IMR-90 (cell line): ENCODE data around the gene DCLRE1C. TPM values are rescaled to one million over a fixed set of nuclear protein-coding genes. Genes with fewer than 3 reads are reported as not detected.

Source experiments
- ATAC-seq: fragments of 200-7000 bp; cut with Tn5 transposase; 2 replicates; pipeline ENCODE4 v1.9.1; 2020; ENCODE audit warnings: low read depth, mild to moderate bottlenecking, moderate library complexity
- BruUV-seq: library from RNA; stranded (reverse); fragments of 400-500 nt; replicated peaks from 2 replicates; lab custom pipeline; 2021; lab: Mats Ljungman, UMichigan
- CTCF ChIA-PET: fragments of 300-600 bp; formaldehyde crosslinking; extraction: SDS; loops from one replicate; lab custom pipeline; 2021; ENCODE audit warnings: antibody characterized with exemption; lab: Yijun Ruan, JAX
- POLR2A ChIA-PET: fragments of 300-600 bp; sonication (Branson Sonifier 250); formaldehyde crosslinking; loops from one replicate; lab custom pipeline; 2022; ENCODE audit warnings: antibody characterized with exemption; ENCODE audit not compliant: unreplicated experiment; lab: Charles Lee
- DNase-seq: peaks from one replicate; pipeline ENCODE4 v3.0.0; 2013
- H2AFZ ChIP-seq: replicated peaks from 2 replicates; pipeline ENCODE3; 2013; ENCODE audit warnings: low read length, mild to moderate bottlenecking; ENCODE audit not compliant: poor library complexity
- H2AK5ac ChIP-seq: 2 replicates; pipeline ENCODE4 v1.6.1; 2013; ENCODE audit warnings: low read depth, low read length, inconsistent platforms
- H2AK9ac ChIP-seq: replicated peaks from 2 replicates; pipeline ENCODE3; 2013; ENCODE audit warnings: mild to moderate bottlenecking, low read depth, low read length, moderate library complexity; ENCODE audit not compliant: poor library complexity
- H2BK120ac ChIP-seq: 2 replicates; pipeline ENCODE4 v1.6.1; 2013; ENCODE audit warnings: low read depth, low read length, inconsistent platforms
- H2BK15ac ChIP-seq: 3 replicates; pipeline ENCODE4 v1.6.1; 2013; ENCODE audit warnings: low read depth, low read length, inconsistent platforms
- H2BK20ac ChIP-seq: 2 replicates; pipeline ENCODE4 v1.6.1; 2013; ENCODE audit warnings: low read depth, mild to moderate bottlenecking, inconsistent platforms, low read length, moderate library complexity
- H2BK5ac ChIP-seq: 2 replicates; pipeline ENCODE4 v1.6.1; 2013; ENCODE audit warnings: mild to moderate bottlenecking, low read depth, low read length, inconsistent platforms; ENCODE audit not compliant: poor library complexity, severe bottlenecking
- H3K14ac ChIP-seq: replicated peaks from 2 replicates; pipeline ENCODE4 v1.6.1; 2013; ENCODE audit warnings: low read depth, low read length, inconsistent platforms
- H3K18ac ChIP-seq: 2 replicates; pipeline ENCODE4 v1.6.1; 2013; ENCODE audit warnings: low read depth, low read length, control low read depth
- H3K23ac ChIP-seq: 2 replicates; pipeline ENCODE4 v1.6.1; 2013; ENCODE audit warnings: low read depth, low read length, inconsistent platforms
- H3K27ac ChIP-seq: 2 replicates; pipeline ENCODE4 v1.5.1; 2013; ENCODE audit warnings: mild to moderate bottlenecking, control low read depth, low read length; ENCODE audit not compliant: insufficient read depth
- H3K27me3 ChIP-seq: 2 replicates; pipeline ENCODE4 v1.6.1; 2013; ENCODE audit warnings: low read length; ENCODE audit not compliant: control insufficient read depth, insufficient read depth
- H3K36me3 ChIP-seq: 2 replicates; pipeline ENCODE4 v1.6.1; 2013; ENCODE audit warnings: low read length, mixed read lengths; ENCODE audit not compliant: control insufficient read depth, insufficient read depth
- H3K4ac ChIP-seq: 2 replicates; pipeline ENCODE4 v1.6.1; 2013; ENCODE audit warnings: low read depth, low read length, inconsistent platforms
- H3K4me1 ChIP-seq: 2 replicates; pipeline ENCODE4 v1.6.1; 2013; ENCODE audit warnings: low read length, mixed read lengths; ENCODE audit not compliant: control insufficient read depth, insufficient read depth
- H3K4me2 ChIP-seq: 2 replicates; pipeline ENCODE4 v1.6.1; 2013; ENCODE audit warnings: low read depth, mild to moderate bottlenecking, control low read depth, low read length, moderate library complexity
- H3K4me3 ChIP-seq: 2 replicates; pipeline ENCODE4 v1.5.1; 2013; ENCODE audit warnings: low read depth, mild to moderate bottlenecking, control low read depth, low read length, moderate library complexity; ENCODE audit not compliant: insufficient read depth
- H3K56ac ChIP-seq: 2 replicates; pipeline ENCODE4 v1.6.1; 2013; ENCODE audit warnings: low read length, inconsistent platforms; ENCODE audit not compliant: insufficient read depth; ENCODE audit errors: extremely low read depth
- H3K79me1 ChIP-seq, 2 experiments: 2 replicates each; pipeline ENCODE4 v1.6.1; 2013; ENCODE audit warnings: low read length in 2 of 2, inconsistent platforms in 1 of 2, low read depth in 1 of 2
- H3K9ac ChIP-seq: 2 replicates; pipeline ENCODE4 v1.6.1; 2013; ENCODE audit warnings: low read depth, low read length, control low read depth
- H3K9me1 ChIP-seq: 2 replicates; pipeline ENCODE4 v1.6.1; 2013; ENCODE audit warnings: low read length, inconsistent platforms; ENCODE audit not compliant: insufficient read depth
- H3K9me3 ChIP-seq: 2 replicates; pipeline ENCODE4 v1.6.1; 2013; ENCODE audit warnings: low read length; ENCODE audit not compliant: control insufficient read depth, insufficient read depth
- H4K20me1 ChIP-seq: 2 replicates; pipeline ENCODE4 v1.6.1; 2013; ENCODE audit warnings: low read length, inconsistent platforms; ENCODE audit not compliant: insufficient read depth
- H4K5ac ChIP-seq: 2 replicates; pipeline ENCODE4 v1.6.1; 2013; ENCODE audit warnings: mild to moderate bottlenecking, low read depth, low read length, control low read depth
- H4K8ac ChIP-seq, 2 experiments: 2 replicates each; pipeline ENCODE4 v1.6.1; 2013; ENCODE audit warnings: low read depth in 2 of 2, low read length in 2 of 2, control low read depth in 1 of 2, inconsistent platforms in 1 of 2
- H4K91ac ChIP-seq: 2 replicates; pipeline ENCODE4 v1.6.1; 2013; ENCODE audit warnings: low read depth, low read length, inconsistent platforms; ENCODE audit not compliant: insufficient read depth
- MAFK ChIP-seq: IDR thresholded peaks from 2 replicates; pipeline ENCODE4 v1.6.1; 2012; ENCODE audit warnings: low read depth, low read length, improper control_type of control experiment
- MAZ ChIP-seq: IDR thresholded peaks from 2 replicates; pipeline ENCODE4 v1.6.1; 2012; ENCODE audit warnings: low read depth, mild to moderate bottlenecking, low read length, improper control_type of control experiment, moderate library complexity, borderline replicate concordance
- MXI1 ChIP-seq: IDR thresholded peaks from 2 replicates; pipeline ENCODE4 v1.6.1; 2012; ENCODE audit warnings: low read depth, mild to moderate bottlenecking, low read length, moderate library complexity, borderline replicate concordance
- POLR2A ChIP-seq: IDR thresholded peaks from 2 replicates; pipeline ENCODE4 v1.6.1; 2012; ENCODE audit warnings: mild to moderate bottlenecking, low read depth, low read length
- RAD21 ChIP-seq: IDR thresholded peaks from 2 replicates; pipeline ENCODE4 v1.6.1; 2012; ENCODE audit warnings: low read length, improper control_type of control experiment
- RFX5 ChIP-seq: IDR thresholded peaks from 2 replicates; pipeline ENCODE4 v1.8.0; 2012; ENCODE audit warnings: low read depth, mild to moderate bottlenecking, low read length, moderate library complexity
- SMC3 ChIP-seq: fragments of 150-350 bp; IDR thresholded peaks from 2 replicates; pipeline ENCODE4 v1.6.1; 2016; ENCODE audit warnings: low read depth, mild to moderate bottlenecking, antibody characterized with exemption, low read length, moderate library complexity
- USF2 ChIP-seq: fragments of 150-350 bp; IDR thresholded peaks from 2 replicates; pipeline ENCODE4 v1.6.1; 2017; ENCODE audit warnings: mild to moderate bottlenecking, antibody characterized with exemption, low read length, low read depth
- WGBS, 2 experiments: methylation state at CpG; one replicate each; pipeline versions ENCODE4 v1.1.5 to v1.1.7; 2013; ENCODE audit warnings: missing lambda C conversion rate in 2 of 2; ENCODE audit not compliant: insufficient read length in 1 of 2; ENCODE audit errors: extremely low coverage in 2 of 2; 5-methylcytosine and 5-hydroxymethylcytosine counted together
- dilution Hi-C: fragments of 300-500 bp; cut with HindIII; formaldehyde crosslinking; loops from one replicate; pipeline ENCODE4 v1.14.3; 2018; ENCODE audit warnings: low sequenced_read_pairs; ENCODE audit not compliant: unreplicated experiment
- in situ Hi-C: fragments of 300-500 bp; cut with MboI; formaldehyde crosslinking; loops from 3 replicates; pipeline ENCODE4 v1.14.3; 2019; ENCODE audit warnings: low sequenced_read_pairs, inconsistent platforms, mixed read lengths
- intact Hi-C: fragments of 100-400 bp; cut with micrococcal nuclease; formaldehyde crosslinking; loops from 2 replicates; pipeline ENCODE4 v1.10.0; 2022
- polyA plus RNA-seq, 3 experiments: library from polyadenylated mRNA; depleted of rRNA; stranded (reverse); fragments of >200 nt; gene quantifications; 2 replicates each; pipeline ENCODE4 v1.2.3, GENCODE V29; 2012; ENCODE audit warnings: low replicate concordance in 1 of 3
- total RNA-seq: library from RNA; depleted of rRNA; stranded (reverse); fragments of >200 nt; gene quantifications from 2 replicates; pipeline ENCODE4 v1.2.3, GENCODE V29; 2012
- TF ChIP-seq, protein P1 (sequence below): fragments of 150-350 bp; IDR thresholded peaks from 2 replicates; pipeline ENCODE4 v1.6.1; 2016; ENCODE audit warnings: low read depth, mild to moderate bottlenecking, low read length, moderate library complexity, borderline replicate concordance

DCLRE1C gene
- total and polyA plus RNA-seq, 2 of the 4 experiments (the other 2 are of a cell fraction), result 2.9 to 8.1 TPM

DNA sequence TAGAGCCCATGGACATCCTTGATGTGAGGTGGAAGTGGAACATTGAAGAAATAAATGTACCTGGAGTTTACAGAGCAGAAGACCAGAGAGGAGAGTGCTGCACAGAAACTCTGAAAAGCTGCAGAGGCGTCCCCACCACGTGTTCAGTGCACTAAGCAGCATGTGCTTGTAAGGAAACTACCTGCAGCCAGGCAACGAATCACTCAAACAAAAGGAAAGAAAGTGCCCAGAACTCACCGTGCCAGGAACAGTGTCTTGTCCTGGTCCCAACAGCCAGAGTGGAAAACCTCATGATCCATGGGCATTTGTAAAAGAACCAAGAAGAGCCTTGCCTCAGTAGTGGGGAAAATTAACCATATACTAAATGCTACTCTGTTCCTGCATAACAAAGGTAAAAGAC, 42.9 kb downstream of the DCLRE1C start:
- Histone ChIP-seq H3K4ac (no peak overlapping the region), H4K91ac (no peak overlapping the region), H3K14ac (no peak overlapping the region), H3K9ac (no peak overlapping the region), H3K4me3 (no peak overlapping the region), H3K27ac (no peak overlapping the region), H2AFZ (no peak overlapping the region), H2AK5ac (no peak overlapping the region), H3K9me1 (0 out of 2 replicates have a peak, but pooled peaks cover 3% of the 10 kb centered on the region), H3K4me1 (no peaks in the 10 kb centered on the region), H2BK120ac (no peak overlapping the region), H3K4me2 (no peak overlapping the region), H2BK15ac (no peak overlapping the region), H2AK9ac (no peak overlapping the region), H3K23ac (no peak overlapping the region), H2BK20ac (no peak overlapping the region), H4K20me1 (no peaks in the 10 kb centered on the region), H4K5ac (no peak overlapping the region), H4K8ac (no peak overlapping the region), H3K18ac (no peak overlapping the region), H3K27me3 (no peaks in the 10 kb centered on the region), H3K79me1 (peaks cover 4 to 5% of the 10 kb centered on the region in 2 experiments; a peak in 3 of 4 replicates), H3K36me3 (peaks cover 30% of the 10 kb centered on the region), H3K9me3 (0 out of 2 replicates have a peak, but pooled peaks cover 2% of the 10 kb centered on the region), H3K56ac (no peak overlapping the region), H2BK5ac (no peak overlapping the region)
- TF ChIP-seq MAZ (no peak), RAD21 (no peak), MAFK (no peak), RFX5 (no peak), USF2 (no peak), MXI1 (no peak), POLR2A (no peak), SMC3 (no peak)
- TF ChIP-seq, protein P1, sequence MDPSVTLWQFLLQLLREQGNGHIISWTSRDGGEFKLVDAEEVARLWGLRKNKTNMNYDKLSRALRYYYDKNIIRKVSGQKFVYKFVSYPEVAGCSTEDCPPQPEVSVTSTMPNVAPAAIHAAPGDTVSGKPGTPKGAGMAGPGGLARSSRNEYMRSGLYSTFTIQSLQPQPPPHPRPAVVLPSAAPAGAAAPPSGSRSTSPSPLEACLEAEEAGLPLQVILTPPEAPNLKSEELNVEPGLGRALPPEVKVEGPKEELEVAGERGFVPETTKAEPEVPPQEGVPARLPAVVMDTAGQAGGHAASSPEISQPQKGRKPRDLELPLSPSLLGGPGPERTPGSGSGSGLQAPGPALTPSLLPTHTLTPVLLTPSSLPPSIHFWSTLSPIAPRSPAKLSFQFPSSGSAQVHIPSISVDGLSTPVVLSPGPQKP, result no peak
- ChIA-PET CTCF (no interaction called here), POLR2A (no interaction called here)
- in situ Hi-C loops, result no loop called here
- 93% methylated on average over 3 of the region's 4 CpGs; no CpG with 5 or more reads in 1 of the 2 experiments for WGBS, 2 experiments
- DNase-seq (no peak), ATAC-seq (no peak)
- dilution Hi-C loops, result no loop called here
- no TSS peak for BruUV-seq
- intact Hi-C loops, result no loop called here
